Suprapubic skin (tissue), 4 donors: ENCODE data around the gene DRD2. TPM values are rescaled to one million over a fixed set of nuclear protein-coding genes. Genes with fewer than 3 reads are reported as not detected.
A peak's percentile ranks its signal among the peaks of the same experiment; 100 is the strongest.

Experiments used
- DNase-seq, 2 donors: peaks; one replicate each; pipeline ENCODE4 v3.0.0-alpha.2; 2019; ENCODE audit warnings: low spot score in 2 of 2
- H3K27ac ChIP-seq: fragments of 200-600 bp; sonication (generic); one replicate; pipeline ENCODE4 v1.5.1; 2019
- H3K27me3 ChIP-seq: fragments of 200-600 bp; sonication (generic); one replicate; pipeline ENCODE4 v1.5.1; 2019
- H3K36me3 ChIP-seq: fragments of 200-600 bp; sonication (generic); one replicate; pipeline ENCODE4 v1.5.1; 2019
- H3K4me1 ChIP-seq: fragments of 200-600 bp; sonication (generic); one replicate; pipeline ENCODE4 v1.5.1; 2019
- H3K4me3 ChIP-seq: fragments of 200-600 bp; sonication (generic); one replicate; pipeline ENCODE4 v1.5.1; 2019; ENCODE audit warnings: mild to moderate bottlenecking
- H3K9me3 ChIP-seq: fragments of 200-600 bp; sonication (generic); one replicate; pipeline ENCODE4 v1.5.1; 2019
- CTCF ChIP-seq, 2 donors: fragments of 200-600 bp in 1 of 2; fragments of 450-650 bp in 1 of 2; sonication (generic) in 1 of 2; IDR thresholded peaks; one replicate each; pipeline ENCODE4 v1.5.1; 2016 to 2019; ENCODE audit warnings: antibody characterized with exemption in 2 of 2, mild to moderate bottlenecking in 1 of 2, moderate library complexity in 1 of 2
- EP300 ChIP-seq: sonication (generic); formaldehyde crosslinking; IDR thresholded peaks from one replicate; pipeline ENCODE4 v1.6.1; 2017; ENCODE audit warnings: antibody characterized with exemption
- POLR2A ChIP-seq, 2 donors: fragments of 450-650 bp; IDR thresholded peaks; one replicate each; pipeline ENCODE4 v1.6.1; 2017; ENCODE audit warnings: antibody characterized with exemption in 2 of 2, mild to moderate bottlenecking in 2 of 2, moderate library complexity in 2 of 2
- POLR2AphosphoS5 ChIP-seq, 3 donors: sonication (generic); formaldehyde crosslinking; IDR thresholded peaks; one replicate each; pipeline ENCODE4 v1.6.1; 2017; ENCODE audit warnings: antibody characterized with exemption in 3 of 3
- WGBS: methylation state at CpG from one replicate; pipeline ENCODE4 v1.1.5; 2018; 5-methylcytosine and 5-hydroxymethylcytosine counted together
- total RNA-seq, 4 donors: library from RNA; depleted of rRNA; stranded (reverse); fragments of >200 nt; gene quantifications; one replicate each; pipeline ENCODE4 v1.1.0, GENCODE V29; 2016

Gene DRD2
- total RNA-seq, 4 donors from 2014 or later = 0.16 to 1.8 TPM; not detected in 2

DNA sequence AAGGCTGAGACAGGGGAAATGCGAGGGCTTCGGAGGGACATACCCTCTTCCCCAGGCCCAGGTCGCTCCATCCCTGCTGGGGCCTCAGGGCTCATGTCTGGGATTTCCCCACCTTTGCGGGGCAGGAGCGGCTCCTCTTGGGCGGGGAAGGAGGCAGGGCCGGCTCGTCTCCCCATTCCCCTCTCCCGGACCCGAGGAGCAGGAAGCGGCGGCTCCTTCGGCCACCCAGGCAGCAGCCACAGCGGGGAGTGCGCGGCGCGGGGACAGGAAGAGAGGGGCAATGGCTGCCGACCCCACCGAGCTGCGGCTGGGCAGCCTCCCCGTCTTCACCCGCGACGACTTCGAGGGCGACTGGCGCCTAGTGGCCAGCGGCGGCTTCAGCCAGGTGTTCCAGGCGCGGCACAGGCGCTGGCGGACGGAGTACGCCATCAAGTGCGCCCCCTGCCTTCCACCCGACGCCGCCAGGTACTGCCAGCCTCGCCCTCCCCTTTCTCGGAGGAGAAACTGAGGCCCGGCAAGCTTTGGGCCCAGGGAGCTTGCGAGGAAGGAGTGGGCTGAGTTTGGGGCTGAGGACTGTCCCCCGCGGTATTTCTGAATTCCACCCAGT is 87.5 kb downstream of the DRD2 start, which contains the start of gene ANKK1:
TSS of gene ANKK1 (plus strand) at position 175 of the 607 bp plus-strand sequence. CDS start at position 281, 106 bp downstream.
- 23% methylated on average over 13 of the region's 46 CpGs for WGBS
- Histone ChIP-seq H3K9me3 (no peaks in the 10 kb centered on the region), H3K4me3 (peak within 1 kb of the TSS; percentile 38), H3K4me1 (peaks cover 19% of the 10 kb centered on the region), H3K27ac (no peak within 1 kb of the TSS), H3K27me3 (peaks cover 9% of the 10 kb centered on the region), H3K36me3 (no peaks in the 10 kb centered on the region)
- DNase-seq = peak in 1 of 2 donors; percentile 72
- TF ChIP-seq POLR2AphosphoS5 (IDR thresholded peaks at IDR 0.05) (no peak), CTCF (IDR thresholded peaks at IDR 0.05) (peak in 1 of 2 donors; percentile 29), EP300 (no peak)

DNA sequence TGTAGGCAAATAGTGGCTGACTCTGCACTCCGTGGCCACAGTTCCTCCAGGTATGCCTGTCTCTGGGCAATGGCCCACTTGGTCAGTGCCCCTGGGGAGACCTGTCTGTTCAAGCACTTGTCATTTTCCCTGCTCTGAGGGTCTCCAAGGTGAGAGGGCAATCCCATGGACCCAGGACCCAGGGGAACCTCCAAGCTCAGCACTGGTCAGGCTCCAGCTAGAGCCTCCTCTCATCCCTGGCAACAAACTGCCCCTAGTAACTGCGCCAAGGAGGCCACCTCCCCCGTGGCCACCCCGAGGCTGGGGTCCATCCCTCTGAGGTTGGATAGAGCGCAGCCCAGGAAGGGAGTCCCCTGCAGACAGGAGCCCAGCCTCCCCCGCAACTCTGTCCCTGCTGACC is 88.3 kb downstream of the DRD2 start:
- TF ChIP-seq CTCF (IDR thresholded peaks at IDR 0.05) = no peak
- TF ChIP-seq POLR2AphosphoS5 (IDR thresholded peaks at IDR 0.05) = no peak
- no peak for TF ChIP-seq EP300
- no peak for TF ChIP-seq POLR2A (IDR thresholded peaks at IDR 0.05)
- DNase-seq = peak in 1 of 2 donors; percentile 64
- 100% methylated on average over 3 of the region's 6 CpGs for WGBS
- peaks cover 9% of the 10 kb centered on the region for H3K27me3 ChIP-seq
- no peak overlapping the region for H3K27ac ChIP-seq
- no peaks in the 10 kb centered on the region for H3K9me3 ChIP-seq
- H3K4me3 ChIP-seq = no peak overlapping the region
- no peaks in the 10 kb centered on the region for H3K36me3 ChIP-seq
- H3K4me1 ChIP-seq = peaks cover 19% of the 10 kb centered on the region

- Histone ChIP-seq H3K4me3 (no peak overlapping the region), H3K9me3 (no peaks in the 10 kb centered on the region), H3K4me1 (peaks cover 19% of the 10 kb centered on the region), H3K27me3 (peaks cover 9% of the 10 kb centered on the region), H3K27ac (peak overlapping the region; percentile 38), H3K36me3 (no peaks in the 10 kb centered on the region)
- no peak for DNase-seq
- TF ChIP-seq POLR2AphosphoS5 (IDR thresholded peaks at IDR 0.05) (no peak), POLR2A (IDR thresholded peaks at IDR 0.05) (no peak), EP300 (no peak), CTCF (IDR thresholded peaks at IDR 0.05) (no peak)
- WGBS = 95% methylated on average over 3 of the region's 3 CpGs
These were observed 89.4 kb downstream of the DRD2 start for GRCh38 chr11:113385749-113386148.

- peaks cover 19% of the 10 kb centered on the region for H3K4me1 ChIP-seq
- WGBS = 42% methylated on average over 3 of the region's 3 CpGs
- no peaks in the 10 kb centered on the region for H3K9me3 ChIP-seq
- H3K27me3 ChIP-seq = peaks cover 9% of the 10 kb centered on the region
- no peaks in the 10 kb centered on the region for H3K36me3 ChIP-seq
- H3K27ac ChIP-seq = no peak overlapping the region
- DNase-seq = no peak
- no peak overlapping the region for H3K4me3 ChIP-seq
- peak in 1 of 3 donors; percentile 56 for TF ChIP-seq POLR2AphosphoS5 (IDR thresholded peaks at IDR 0.05)
- TF ChIP-seq EP300 = no peak
These were observed 90.6 kb downstream of the DRD2 start for GRCh38 chr11:113384551-113384950.

- no peaks in the 10 kb centered on the region for H3K36me3 ChIP-seq
- no peak overlapping the region for H3K27ac ChIP-seq
- H3K4me3 ChIP-seq = no peak overlapping the region
- no peaks in the 10 kb centered on the region for H3K9me3 ChIP-seq
- TF ChIP-seq CTCF (IDR thresholded peaks at IDR 0.05) = no peak
- TF ChIP-seq EP300 = no peak
- TF ChIP-seq POLR2A (IDR thresholded peaks at IDR 0.05) = no peak
- TF ChIP-seq POLR2AphosphoS5 (IDR thresholded peaks at IDR 0.05) = no peak
- H3K4me1 ChIP-seq = peaks cover 18% of the 10 kb centered on the region
- no peaks in the 10 kb centered on the region for H3K27me3 ChIP-seq
- no peak for DNase-seq
These were observed 93.1 kb downstream of the DRD2 start for GRCh38 chr11:113382121-113382520.
